Adrenal gland (tissue), 5 donors: Measurements from ENCODE around the gene SLC16A13.
"Not testable (repeated sequence)": the region's sequence is repeated elsewhere in the genome, so short reads cannot be mapped to it uniquely, and the experiment has no call there.

Experiments
- CTCF ChIP-seq, 6 experiments: fragments of 450-650 bp in 4 of 6; fragments of 200-600 bp in 2 of 6; sonication (generic) in 1 of 6; IDR thresholded peaks; 1 replicate in 5 of 6; 2 replicates in 1 of 6; pipeline versions ENCODE4 v1.5.1 to v1.8.0; 2016 to 2021; ENCODE audit warnings: antibody characterized with exemption in 6 of 6, mild to moderate bottlenecking in 2 of 6, moderate library complexity in 1 of 6
- POLR2A ChIP-seq, 2 donors: fragments of 450-650 bp; IDR thresholded peaks; one replicate each; pipeline ENCODE4 v1.6.1; 2017; ENCODE audit warnings: antibody characterized with exemption in 2 of 2, mild to moderate bottlenecking in 2 of 2, moderate library complexity in 1 of 2
- donor health status: DM: no; HTN: no; CAD: no.

- TF ChIP-seq CTCF, POLR2A (IDR thresholded peaks at IDR 0.05): not testable (repeated sequence)
Observed at GRCh38 chr17:7088442-7088841, 52.6 kb downstream of the SLC16A13 start.
